NOMO-1 (cell line): ENCODE measurements around the gene OCEL1.
"Not testable (repeated sequence)": the region's sequence is repeated elsewhere in the genome, so short reads cannot be mapped to it uniquely, and the experiment has no call there.

ENCODE experiments used
- DNase-seq, 2 experiments: peaks; one replicate each; lab custom pipeline; 2025; ENCODE audit not compliant: unreplicated experiment in 2 of 2; lab: John Stamatoyannopoulos, UW

Gene OCEL1

GRCh38 chr19:17226002-17226933 is at the start of gene OCEL1:
TSS of gene OCEL1 (plus strand) at chr19:17226226. CDS start at chr19:17226248, 22 bp downstream.
- DNase-seq: peak; percentile 97

GRCh38 chr19:17178291-17178690 is 47.7 kb upstream of the OCEL1 start:
- DNase-seq: no peak

- DNase-seq: no peak
Observed at GRCh38 chr19:17180997-17181702, 44.9 kb upstream of the OCEL1 start.

GRCh38 chr19:17183271-17183761 is 42.7 kb upstream of the OCEL1 start:
- peak in 1 of 2 experiments; percentile 44 for DNase-seq

GRCh38 chr19:17183858-17184321 is 42.1 kb upstream of the OCEL1 start:
- DNase-seq: peak; percentile 66 to 82

- peak; percentile 40 to 71 for DNase-seq
Observed at GRCh38 chr19:17184371-17184841, 41.6 kb upstream of the OCEL1 start.

GRCh38 chr19:17185590-17185989 is 40.4 kb upstream of the OCEL1 start:
- DNase-seq: no peak

GRCh38 chr19:17191736-17192135 is 34.3 kb upstream of the OCEL1 start:
- DNase-seq: not testable (repeated sequence)

GRCh38 chr19:17192751-17193150 is 33.3 kb upstream of the OCEL1 start:
- no peak for DNase-seq

- DNase-seq: no peak
Observed at GRCh38 chr19:17194608-17195007, 31.4 kb upstream of the OCEL1 start.

- no peak for DNase-seq
Observed at GRCh38 chr19:17195106-17195505, 30.9 kb upstream of the OCEL1 start.

GRCh38 chr19:17196610-17197009 is 29.4 kb upstream of the OCEL1 start:
- no peak for DNase-seq

- DNase-seq: no peak
Observed at GRCh38 chr19:17197666-17198065, 28.4 kb upstream of the OCEL1 start.

- no peak for DNase-seq
Observed at GRCh38 chr19:17200408-17201079, 25.5 kb upstream of the OCEL1 start.

GRCh38 chr19:17202249-17202648 is 23.8 kb upstream of the OCEL1 start:
- DNase-seq: no peak

GRCh38 chr19:17202713-17203112 is 23.3 kb upstream of the OCEL1 start:
- DNase-seq: no peak

GRCh38 chr19:17205237-17206140 is 20.5 kb upstream of the OCEL1 start:
- DNase-seq: peak; percentile 18 to 21

GRCh38 chr19:17206736-17207581 is 19.1 kb upstream of the OCEL1 start:
- DNase-seq: no peak
